Activated CD4-positive, alpha-beta T cell treated with anti-CD3 and anti-CD28 coated beads, Interleukin-2, amount 50 U/mL, for 24 hours (primary cell): Measurements from ENCODE around the gene ANKRD33B.

Source experiments
- DNase-seq, 2 donors: peaks; one replicate each; pipeline ENCODE4 v3.0.0-alpha.2; 2020; ENCODE audit warnings: low read depth in 1 of 2, low spot score in 1 of 2

The ANKRD33B gene

GRCh38 chr5:10689391-10690081 lies 125.7 kb downstream of the ANKRD33B start:
- no peak for DNase-seq

GRCh38 chr5:10690460-10691440 lies 126.9 kb downstream of the ANKRD33B start:
- no peak for DNase-seq

GRCh38 chr5:10691826-10692785 lies 128.2 kb downstream of the ANKRD33B start:
- no peak for DNase-seq

- DNase-seq = no peak
Measured at GRCh38 chr5:10695055-10695649, 131.3 kb downstream of the ANKRD33B start.

GRCh38 chr5:10695759-10696543 lies 132.1 kb downstream of the ANKRD33B start:
- no peak for DNase-seq

GRCh38 chr5:10699281-10699874 lies 135.5 kb downstream of the ANKRD33B start:
- no peak for DNase-seq

GRCh38 chr5:10699987-10700386 lies 136.1 kb downstream of the ANKRD33B start:
- DNase-seq = no peak

GRCh38 chr5:10700516-10700915 lies 136.6 kb downstream of the ANKRD33B start:
- DNase-seq = no peak

- peak in 1 of 2 donors; percentile 14 for DNase-seq
Measured at GRCh38 chr5:10701567-10702039, 137.7 kb downstream of the ANKRD33B start.

GRCh38 chr5:10702040-10702629 lies 138.3 kb downstream of the ANKRD33B start:
- DNase-seq = no peak

- no peak for DNase-seq
Measured at GRCh38 chr5:10702911-10703491, 139.1 kb downstream of the ANKRD33B start.

- DNase-seq = no peak
Measured at GRCh38 chr5:10703676-10704075, 139.8 kb downstream of the ANKRD33B start.

GRCh38 chr5:10704949-10705621 lies 141.2 kb downstream of the ANKRD33B start:
- DNase-seq = no peak

GRCh38 chr5:10705747-10706146 lies 141.9 kb downstream of the ANKRD33B start:
- DNase-seq = no peak

- no peak for DNase-seq
Measured at GRCh38 chr5:10706326-10706725, 142.5 kb downstream of the ANKRD33B start.
